Measurements from ENCODE around the gene PSMA4.

PSMA4 gene

GRCh38 chr15:78574944-78575343, 34.7 kb downstream of the PSMA4 start:
- in situ Hi-C loops (cut with MboI; ENCODE audit: low sequenced_read_pairs, unreplicated experiment): no loop called here
- no peak for TF ChIP-seq CTCF (IDR thresholded peaks at IDR 0.05; ENCODE audit: borderline replicate concordance, control extremely low read depth, extremely low read depth, insufficient read depth, missing control alignments)
- no peak for DNase-seq (ENCODE audit: low spot score)

- DNase-seq (ENCODE audit: low spot score): no peak
- in situ Hi-C loops (cut with MboI; ENCODE audit: low sequenced_read_pairs, unreplicated experiment): no loop called here
- no peak for TF ChIP-seq CTCF (IDR thresholded peaks at IDR 0.05; ENCODE audit: borderline replicate concordance, control extremely low read depth, extremely low read depth, insufficient read depth, missing control alignments)
Observed at GRCh38 chr15:78597583-78597982, 57.3 kb downstream of the PSMA4 start.

- in situ Hi-C loops (cut with MboI; ENCODE audit: low sequenced_read_pairs, unreplicated experiment): no loop called here
- TF ChIP-seq CTCF (IDR thresholded peaks at IDR 0.05; ENCODE audit: borderline replicate concordance, control extremely low read depth, extremely low read depth, insufficient read depth, missing control alignments): no peak
- no peak for DNase-seq (ENCODE audit: low spot score)
Observed at GRCh38 chr15:78598348-78598747, 58.1 kb downstream of the PSMA4 start.

GRCh38 chr15:78599189-78599588, 58.9 kb downstream of the PSMA4 start:
- in situ Hi-C loops (cut with MboI; ENCODE audit: low sequenced_read_pairs, unreplicated experiment): no loop called here
- DNase-seq (ENCODE audit: low spot score): no peak
- TF ChIP-seq CTCF (IDR thresholded peaks at IDR 0.05; ENCODE audit: borderline replicate concordance, control extremely low read depth, extremely low read depth, insufficient read depth, missing control alignments): no peak

All from GM13976 (cell line).